ENCODE measurements around the gene ABCD4. TPM values are rescaled to one million over a fixed set of nuclear protein-coding genes. Genes with fewer than 3 reads are reported as not detected.

ABCD4 gene
- total and polyA plus RNA-seq, 8 donors = 37.0 to 136 (median 118) TPM

DNA sequence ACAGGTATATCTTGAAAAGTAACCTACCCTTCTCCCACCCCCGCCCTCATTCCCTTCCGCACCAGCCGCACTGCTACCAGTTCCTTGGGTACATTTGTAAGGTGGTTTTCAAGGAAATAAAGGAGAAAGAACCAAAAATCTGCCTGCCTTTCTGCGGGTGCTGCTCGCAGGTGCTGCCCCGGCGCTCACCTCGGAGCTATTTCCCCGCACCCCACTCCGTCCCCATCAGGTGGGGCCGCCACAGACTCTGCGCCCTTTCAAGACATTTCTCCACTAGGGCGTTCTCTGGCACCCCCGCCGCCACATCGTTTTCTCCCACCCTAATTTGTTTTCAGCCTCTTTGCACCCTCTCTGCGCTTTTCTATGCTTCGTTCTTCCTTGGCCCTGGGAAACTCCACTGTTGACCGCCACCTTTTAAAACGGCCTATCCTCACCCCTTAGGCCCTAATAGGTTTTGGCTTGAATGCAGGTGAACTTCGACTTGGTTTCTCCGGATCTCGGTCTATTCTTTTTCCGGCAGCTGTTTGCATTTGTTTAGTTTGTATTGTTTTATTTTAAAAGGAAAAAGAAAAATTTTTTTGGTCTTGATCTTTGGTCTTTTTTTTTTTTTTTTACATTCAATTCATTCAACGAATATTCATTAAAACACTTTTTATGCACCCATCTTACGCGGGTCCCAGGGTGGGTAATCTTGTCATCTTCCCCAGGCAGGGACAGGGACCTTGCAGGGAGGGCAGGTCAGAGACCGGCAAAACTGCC lies 60.5 kb downstream of the ABCD4 start:
- H3K27me3 ChIP-seq = peaks cover 71 to 98% of the 10 kb centered on the region in 2 donors
- no peak overlapping the region for H3K27ac ChIP-seq
- H3K9me3 ChIP-seq = no peaks in the 10 kb centered on the region
- intact Hi-C loops (cut with DNase I) = no loop called here
- H3K4me1 ChIP-seq = peaks cover 15 to 22% of the 10 kb centered on the region in 2 donors
- TF ChIP-seq, protein P1, sequence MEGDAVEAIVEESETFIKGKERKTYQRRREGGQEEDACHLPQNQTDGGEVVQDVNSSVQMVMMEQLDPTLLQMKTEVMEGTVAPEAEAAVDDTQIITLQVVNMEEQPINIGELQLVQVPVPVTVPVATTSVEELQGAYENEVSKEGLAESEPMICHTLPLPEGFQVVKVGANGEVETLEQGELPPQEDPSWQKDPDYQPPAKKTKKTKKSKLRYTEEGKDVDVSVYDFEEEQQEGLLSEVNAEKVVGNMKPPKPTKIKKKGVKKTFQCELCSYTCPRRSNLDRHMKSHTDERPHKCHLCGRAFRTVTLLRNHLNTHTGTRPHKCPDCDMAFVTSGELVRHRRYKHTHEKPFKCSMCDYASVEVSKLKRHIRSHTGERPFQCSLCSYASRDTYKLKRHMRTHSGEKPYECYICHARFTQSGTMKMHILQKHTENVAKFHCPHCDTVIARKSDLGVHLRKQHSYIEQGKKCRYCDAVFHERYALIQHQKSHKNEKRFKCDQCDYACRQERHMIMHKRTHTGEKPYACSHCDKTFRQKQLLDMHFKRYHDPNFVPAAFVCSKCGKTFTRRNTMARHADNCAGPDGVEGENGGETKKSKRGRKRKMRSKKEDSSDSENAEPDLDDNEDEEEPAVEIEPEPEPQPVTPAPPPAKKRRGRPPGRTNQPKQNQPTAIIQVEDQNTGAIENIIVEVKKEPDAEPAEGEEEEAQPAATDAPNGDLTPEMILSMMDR (IDR thresholded peaks at IDR 0.05) = no peak
- ATAC-seq (no peak), DNase-seq (no peak)
- no peak overlapping the region for H3K4me3 ChIP-seq
- H3K36me3 ChIP-seq = no peaks in the 10 kb centered on the region

DNA sequence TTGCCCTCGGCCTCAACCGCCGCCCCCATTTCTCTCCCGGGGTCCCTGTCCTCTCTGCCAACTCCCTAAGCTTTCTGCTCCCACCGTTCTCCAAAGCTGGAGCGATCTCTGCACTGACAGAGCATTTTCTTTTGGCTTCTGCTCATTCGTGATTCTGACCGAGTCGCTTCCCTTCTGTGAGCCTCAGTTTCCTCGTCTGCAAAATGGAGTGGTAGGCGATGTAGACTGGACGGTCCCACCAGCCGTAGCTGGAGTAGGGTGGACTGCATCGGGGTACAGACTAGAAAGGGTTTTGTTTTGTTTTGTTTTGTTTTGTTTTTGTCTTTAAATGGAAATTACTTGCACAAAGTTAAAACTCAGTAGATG lies 61.1 kb downstream of the ABCD4 start:
- intact Hi-C loops (cut with DNase I) = no loop called here
- Histone ChIP-seq H3K27me3 (peaks cover 71 to 98% of the 10 kb centered on the region in 2 donors), H3K4me1 (peaks cover 15 to 22% of the 10 kb centered on the region in 2 donors), H3K36me3 (no peaks in the 10 kb centered on the region), H3K4me3 (no peak overlapping the region), H3K27ac (no peak overlapping the region), H3K9me3 (no peaks in the 10 kb centered on the region)
- no peak for ATAC-seq
- TF ChIP-seq, protein P1 (IDR thresholded peaks at IDR 0.05) = no peak
- DNase-seq = no peak

DNA sequence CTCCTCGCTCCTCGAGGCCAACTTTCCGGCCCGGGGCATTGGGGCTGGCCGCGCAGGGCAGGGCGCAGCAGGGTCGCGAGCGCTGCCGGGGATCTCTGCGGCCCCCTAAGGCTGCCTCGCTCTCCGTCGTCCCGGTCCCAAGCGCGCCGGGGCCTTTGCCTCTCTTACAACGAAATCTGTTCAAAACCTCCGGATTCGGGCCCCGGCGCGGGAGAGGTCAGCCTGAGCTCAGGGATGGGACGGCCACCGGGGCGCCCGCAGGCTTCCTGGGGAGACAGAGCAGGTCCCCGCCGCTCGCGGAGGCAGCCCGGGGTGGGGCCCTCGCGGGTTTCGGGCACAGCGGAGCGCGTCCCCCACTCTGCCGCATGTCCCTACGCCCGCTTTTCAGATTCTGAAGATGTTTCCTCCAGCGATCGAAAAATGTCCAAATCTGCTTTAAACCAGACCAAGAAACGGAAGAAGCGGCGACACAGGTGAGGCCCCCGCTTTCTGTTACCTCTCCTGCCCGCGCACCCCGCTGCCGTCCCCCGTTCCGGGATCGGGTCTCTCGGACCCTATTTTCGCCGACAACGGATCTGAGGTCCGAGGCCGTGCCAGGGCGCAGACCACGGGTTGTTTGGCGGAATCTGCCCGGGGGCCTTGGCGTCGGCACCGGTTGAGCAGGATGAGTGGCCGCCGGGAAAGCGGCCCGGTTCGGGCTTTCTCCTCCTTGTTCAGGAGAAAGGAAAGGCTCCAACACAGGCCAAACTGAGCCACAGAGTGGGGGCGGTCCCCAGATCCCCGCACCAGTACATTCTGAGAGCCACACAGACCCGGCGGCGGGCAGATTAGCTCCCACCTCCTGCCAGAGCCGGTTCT lies 61.7 kb downstream of the ABCD4 start:
- ATAC-seq = peak; percentile 24
- intact Hi-C loops (cut with DNase I) = no loop called here
- TF ChIP-seq, protein P1 (IDR thresholded peaks at IDR 0.05) = no peak
- no peaks in the 10 kb centered on the region for H3K9me3 ChIP-seq
- H3K27me3 ChIP-seq = peaks cover 71 to 98% of the 10 kb centered on the region in 2 donors
- H3K4me1 ChIP-seq = peaks cover 15 to 22% of the 10 kb centered on the region in 2 donors
- DNase-seq = peak in 1 of 4 donors; percentile 24
- no peak overlapping the region for H3K4me3 ChIP-seq
- no peaks in the 10 kb centered on the region for H3K36me3 ChIP-seq
- no peak overlapping the region for H3K27ac ChIP-seq

DNA sequence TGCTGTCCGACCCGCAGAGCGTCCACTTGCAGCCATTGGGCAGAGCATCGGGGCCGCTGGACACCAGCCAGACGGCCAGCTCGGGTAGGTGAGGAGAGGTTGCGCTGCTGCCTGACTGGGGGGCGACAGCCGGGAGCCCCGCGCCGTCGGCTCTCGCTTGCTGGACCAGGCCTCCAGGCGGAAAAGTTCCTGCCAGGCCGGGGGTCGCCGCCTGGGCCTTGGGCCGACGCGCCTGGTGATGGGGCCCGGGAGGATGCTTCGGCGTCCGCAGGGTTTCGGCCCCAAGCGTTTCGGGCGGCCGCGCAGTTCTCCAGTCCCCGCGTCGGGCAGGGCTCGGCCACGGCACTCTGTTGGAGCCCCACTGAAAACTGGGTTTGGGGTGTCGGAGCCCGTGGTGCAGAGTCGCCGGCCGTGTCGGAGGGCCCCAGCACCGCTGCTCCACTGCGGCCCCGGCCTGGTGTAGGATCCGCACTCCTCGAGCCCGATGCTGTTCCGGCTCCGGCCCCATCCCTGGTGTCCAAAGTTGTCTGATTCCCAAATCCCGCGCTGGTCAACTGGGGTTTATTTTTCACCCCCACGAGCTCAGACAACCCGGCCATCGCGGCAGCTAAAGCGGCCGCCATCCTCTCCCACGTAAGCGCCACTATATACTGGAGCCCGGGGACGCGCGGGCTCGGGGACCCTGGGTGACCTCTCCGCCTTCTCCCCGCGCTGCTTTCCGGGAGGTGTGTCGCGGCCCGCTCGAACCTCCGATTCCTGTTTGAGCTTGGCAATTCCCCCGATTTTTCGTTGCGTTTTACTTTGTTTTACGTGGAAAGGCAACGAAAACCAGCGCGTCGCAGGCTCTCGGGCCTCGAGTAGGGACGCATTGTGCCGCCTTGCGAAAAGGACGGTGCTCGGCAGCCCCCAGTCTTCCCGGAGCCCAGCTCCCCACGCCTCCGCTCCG lies 62.6 kb downstream of the ABCD4 start:
- Histone ChIP-seq H3K36me3 (no peaks in the 10 kb centered on the region), H3K4me3 (no peak overlapping the region), H3K4me1 (peaks cover 15 to 22% of the 10 kb centered on the region in 2 donors), H3K9me3 (no peaks in the 10 kb centered on the region), H3K27ac (no peak overlapping the region), H3K27me3 (peaks cover 71 to 92% of the 10 kb centered on the region in 2 donors)
- TF ChIP-seq, protein P1 (IDR thresholded peaks at IDR 0.05) = no peak
- DNase-seq = no peak
- ATAC-seq = no peak
- intact Hi-C loops (cut with DNase I) = no loop called here

Measured in left lung (tissue), 10 donors.